ENCODE data around the gene MOV10L1. TPM values are rescaled to one million over a fixed set of nuclear protein-coding genes. Genes with fewer than 3 reads are reported as not detected.

The MOV10L1 gene
- total RNA-seq, 6 experiments from 2014 or later, result 0.21 to 0.31 (median 0.24) TPM; not detected in 2

DNA sequence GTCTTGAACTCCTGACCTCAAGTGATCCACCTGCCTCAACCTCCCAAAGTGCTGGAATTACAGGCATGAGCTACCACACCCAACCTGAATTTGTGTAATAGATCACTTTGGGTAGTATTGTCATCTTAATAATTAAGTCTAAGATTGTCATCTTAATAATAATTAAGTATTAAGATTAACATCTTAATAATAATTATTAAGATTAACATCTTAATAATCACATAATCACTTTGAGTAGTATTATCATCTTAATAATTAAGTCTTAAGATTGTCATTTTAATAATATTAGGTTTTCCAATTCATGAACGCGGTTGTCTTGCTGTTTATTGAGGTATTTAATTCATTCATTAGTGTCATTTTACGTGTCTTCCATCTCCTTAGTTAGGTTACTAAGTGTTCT, 8.2 kb downstream of the MOV10L1 start:
- H3K9me3 ChIP-seq, result no peaks in the 10 kb centered on the region
- TF ChIP-seq, protein P1, sequence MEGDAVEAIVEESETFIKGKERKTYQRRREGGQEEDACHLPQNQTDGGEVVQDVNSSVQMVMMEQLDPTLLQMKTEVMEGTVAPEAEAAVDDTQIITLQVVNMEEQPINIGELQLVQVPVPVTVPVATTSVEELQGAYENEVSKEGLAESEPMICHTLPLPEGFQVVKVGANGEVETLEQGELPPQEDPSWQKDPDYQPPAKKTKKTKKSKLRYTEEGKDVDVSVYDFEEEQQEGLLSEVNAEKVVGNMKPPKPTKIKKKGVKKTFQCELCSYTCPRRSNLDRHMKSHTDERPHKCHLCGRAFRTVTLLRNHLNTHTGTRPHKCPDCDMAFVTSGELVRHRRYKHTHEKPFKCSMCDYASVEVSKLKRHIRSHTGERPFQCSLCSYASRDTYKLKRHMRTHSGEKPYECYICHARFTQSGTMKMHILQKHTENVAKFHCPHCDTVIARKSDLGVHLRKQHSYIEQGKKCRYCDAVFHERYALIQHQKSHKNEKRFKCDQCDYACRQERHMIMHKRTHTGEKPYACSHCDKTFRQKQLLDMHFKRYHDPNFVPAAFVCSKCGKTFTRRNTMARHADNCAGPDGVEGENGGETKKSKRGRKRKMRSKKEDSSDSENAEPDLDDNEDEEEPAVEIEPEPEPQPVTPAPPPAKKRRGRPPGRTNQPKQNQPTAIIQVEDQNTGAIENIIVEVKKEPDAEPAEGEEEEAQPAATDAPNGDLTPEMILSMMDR (IDR thresholded peaks at IDR 0.05), result no peak
- no peak for TF ChIP-seq POLR2A (IDR thresholded peaks at IDR 0.05)
- 85% methylated on average over 3 of the region's 3 CpGs for WGBS (ENCODE audit: insufficient coverage, low coverage, low lambda C conversion rate, missing lambda C conversion rate)
- DNase-seq (no peak), ATAC-seq (no peak)
- no peak overlapping the region for H3K4me3 ChIP-seq
- no peak overlapping the region for H3K27ac ChIP-seq
- intact Hi-C loops (cut with DNase I), result no loop called here
- no peaks in the 10 kb centered on the region for H3K36me3 ChIP-seq
- no peaks in the 10 kb centered on the region for H3K27me3 ChIP-seq
- H3K4me1 ChIP-seq, result no peaks in the 10 kb centered on the region

DNA sequence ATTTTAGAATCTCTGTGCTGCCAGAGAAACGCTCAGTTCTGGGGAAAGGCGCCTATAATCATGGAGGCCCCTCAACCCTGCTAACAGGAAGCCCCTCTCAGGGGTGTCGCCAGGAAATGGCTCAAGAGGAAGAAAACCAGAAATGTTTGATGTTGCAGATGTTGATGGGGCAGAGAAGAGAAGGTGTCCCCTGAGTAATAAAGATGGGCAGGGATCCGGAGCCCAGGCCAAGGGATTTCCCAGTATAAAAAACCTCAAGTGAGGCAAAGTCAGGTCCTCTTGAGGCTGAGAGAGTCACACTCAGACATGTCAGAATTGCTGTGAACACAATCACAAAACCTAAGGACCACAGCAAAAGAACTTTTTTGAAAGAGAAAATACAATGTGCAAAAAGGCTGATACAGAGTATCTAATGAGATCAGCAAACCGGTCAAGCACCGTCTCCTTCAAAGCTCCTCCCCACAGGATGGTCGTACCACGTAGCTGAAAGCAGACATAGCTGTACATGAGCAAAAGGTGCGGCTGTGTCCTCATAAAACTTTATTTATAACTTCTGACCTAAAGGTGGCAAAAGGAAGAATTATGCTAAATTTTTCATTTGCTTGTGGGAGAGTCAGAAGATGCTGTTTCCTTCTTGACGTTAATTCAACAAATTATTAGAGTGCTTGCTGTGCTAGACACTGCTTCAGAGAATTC, 12.2 kb downstream of the MOV10L1 start:
- TF ChIP-seq POLR2A (IDR thresholded peaks at IDR 0.05), result no peak
- TF ChIP-seq, protein P1 (IDR thresholded peaks at IDR 0.05), result no peak
- DNase-seq, result no peak
- Histone ChIP-seq H3K4me1 (no peaks in the 10 kb centered on the region), H3K36me3 (no peaks in the 10 kb centered on the region), H3K27me3 (no peaks in the 10 kb centered on the region), H3K4me3 (no peak overlapping the region), H3K9me3 (no peaks in the 10 kb centered on the region), H3K27ac (no peak overlapping the region)
- intact Hi-C loops (cut with DNase I), result no loop called here
- no peak for ATAC-seq
- WGBS (ENCODE audit: insufficient coverage, low coverage, low lambda C conversion rate, missing lambda C conversion rate), result 79% methylated on average over 10 of the region's 10 CpGs

DNA sequence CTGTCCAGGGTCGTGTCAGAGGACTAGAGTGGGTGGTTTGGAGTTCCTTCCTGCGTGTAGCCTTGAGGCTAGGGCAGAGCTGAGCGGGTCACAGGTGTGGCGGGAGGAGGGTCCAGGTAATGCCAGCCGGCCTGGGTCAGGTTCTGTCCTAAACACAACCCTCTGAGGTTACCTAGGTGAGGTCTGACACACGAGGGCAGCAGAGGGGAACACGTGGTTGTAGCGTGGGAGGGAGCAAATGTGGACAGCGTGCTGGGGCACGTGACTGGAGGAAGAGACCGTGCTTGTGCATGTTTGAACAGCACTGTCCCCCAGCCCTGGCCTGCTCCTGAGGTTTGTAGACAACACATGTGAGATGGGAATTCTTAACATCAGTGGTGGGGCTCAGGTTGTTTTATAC, 13.1 kb downstream of the MOV10L1 start:
- 24% methylated on average over 9 of the region's 11 CpGs for WGBS (ENCODE audit: insufficient coverage, low coverage, low lambda C conversion rate, missing lambda C conversion rate)
- intact Hi-C loops (cut with DNase I), result no loop called here
- no peak overlapping the region for H3K4me3 ChIP-seq
- peak; percentile 61 to 87 (median 70) for ATAC-seq
- H3K27me3 ChIP-seq, result no peaks in the 10 kb centered on the region
- DNase-seq, result peak in 1 of 3 donors; percentile 55
- H3K9me3 ChIP-seq, result no peaks in the 10 kb centered on the region
- no peak overlapping the region for H3K27ac ChIP-seq
- H3K4me1 ChIP-seq, result no peaks in the 10 kb centered on the region
- no peaks in the 10 kb centered on the region for H3K36me3 ChIP-seq
- no peak for TF ChIP-seq POLR2A (IDR thresholded peaks at IDR 0.05)
- TF ChIP-seq, protein P1 (IDR thresholded peaks at IDR 0.05), result no peak

DNA sequence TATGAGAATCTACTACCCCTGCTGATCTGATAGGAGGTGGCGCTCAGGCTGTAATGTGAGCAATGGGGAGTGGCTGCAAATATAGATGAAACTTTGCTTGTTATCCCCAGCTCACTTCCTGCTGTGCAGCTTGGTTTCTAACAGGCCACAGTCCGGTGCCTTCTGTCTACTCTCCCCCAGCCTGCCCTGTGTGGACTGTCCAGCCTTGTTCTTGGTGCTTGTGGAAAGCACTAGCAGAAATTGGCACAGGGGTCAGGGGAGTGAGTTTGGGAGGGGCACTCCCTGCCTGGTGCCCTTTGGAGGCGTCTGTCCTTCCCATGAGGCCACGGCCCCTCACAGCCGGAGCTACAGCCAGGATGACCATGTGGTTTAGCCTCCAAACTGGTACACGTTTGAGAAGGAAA, 14.3 kb downstream of the MOV10L1 start:
- TF ChIP-seq, protein P1 (IDR thresholded peaks at IDR 0.05), result no peak
- no peak for TF ChIP-seq POLR2A (IDR thresholded peaks at IDR 0.05)
- intact Hi-C loops (cut with DNase I), result no loop called here
- no peaks in the 10 kb centered on the region for H3K27me3 ChIP-seq
- ATAC-seq (no peak), DNase-seq (no peak)
- H3K36me3 ChIP-seq, result no peaks in the 10 kb centered on the region
- H3K4me1 ChIP-seq, result no peaks in the 10 kb centered on the region
- no peaks in the 10 kb centered on the region for H3K9me3 ChIP-seq
- no peak overlapping the region for H3K4me3 ChIP-seq
- WGBS (ENCODE audit: insufficient coverage, low coverage, low lambda C conversion rate, missing lambda C conversion rate), result 84% methylated on average over 5 of the region's 6 CpGs
- no peak overlapping the region for H3K27ac ChIP-seq
